Subcutaneous adipose tissue (tissue), 4 donors: ENCODE measurements around the gene ST8SIA6. TPM values are rescaled to one million over a fixed set of nuclear protein-coding genes. Genes with fewer than 3 reads are reported as not detected.

Experiments
- small RNA-seq: library from RNA; depleted of rRNA; stranded (forward); fragments of <200 nt; gene quantifications from one replicate; pipeline ENCODE3, GENCODE V24; 2016
- total RNA-seq, 4 donors: library from RNA; depleted of rRNA; stranded (reverse); fragments of >200 nt; gene quantifications; one replicate each; pipeline ENCODE4 v1.1.0, GENCODE V29; 2016
- TF ChIP-seq, protein P1 (sequence below): fragments of 450-650 bp; IDR thresholded peaks from one replicate; pipeline ENCODE4 v1.5.1; 2016; ENCODE audit warnings: low read depth, mild to moderate bottlenecking, control low read depth, antibody characterized with exemption, moderate library complexity

Gene ST8SIA6
- total RNA-seq, 4 donors from 2014 or later: 0.51 to 3.0 (median 1.3) TPM; not detected in 1

DNA sequence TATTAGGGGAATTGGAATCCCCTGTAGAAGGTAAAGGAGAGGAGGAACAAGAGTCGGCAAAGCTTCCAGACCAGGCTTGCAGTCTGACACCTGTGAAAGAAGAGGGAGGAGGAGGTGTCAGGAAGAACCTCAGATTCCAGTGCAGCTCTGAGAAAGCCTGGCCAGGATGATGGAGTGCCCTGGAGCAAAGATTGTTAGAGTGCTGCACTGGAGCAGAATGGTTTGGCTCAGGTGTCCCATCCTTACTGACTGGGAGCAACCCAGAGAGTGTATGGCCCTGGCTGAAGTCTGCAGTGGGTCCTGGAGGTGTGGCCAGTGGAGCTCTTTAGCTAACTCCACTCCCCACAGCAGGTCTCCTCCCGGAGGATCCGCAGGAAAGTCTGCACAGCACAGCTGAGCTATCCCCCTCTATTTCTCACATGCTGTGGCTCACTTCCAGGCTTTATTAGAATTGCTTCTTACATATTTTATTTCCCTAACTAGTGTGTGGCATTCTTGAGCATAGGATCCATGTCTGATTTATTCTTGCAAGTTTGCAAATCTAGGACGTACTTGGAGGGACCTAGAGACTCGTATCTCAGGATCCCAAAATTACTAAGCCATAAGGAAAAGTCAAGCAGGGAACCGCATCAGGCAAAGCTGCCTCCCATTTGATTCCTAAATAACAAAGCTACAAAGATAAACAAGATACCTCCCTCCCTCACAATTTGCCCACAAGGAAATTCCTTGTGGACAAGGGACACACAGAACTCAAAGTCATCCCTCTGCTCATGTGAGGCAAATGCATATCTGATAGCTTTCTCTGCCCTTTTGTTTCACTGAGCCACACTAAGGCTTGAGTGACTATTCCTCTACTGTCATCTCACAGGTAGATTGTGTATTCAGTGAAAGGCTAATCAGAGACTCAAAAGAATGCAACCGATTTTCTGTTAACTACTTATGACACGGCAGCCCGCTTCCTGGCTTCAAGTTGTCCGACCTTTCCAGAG is 167.5 kb downstream of the ST8SIA6 start:
- TF ChIP-seq, protein P1, sequence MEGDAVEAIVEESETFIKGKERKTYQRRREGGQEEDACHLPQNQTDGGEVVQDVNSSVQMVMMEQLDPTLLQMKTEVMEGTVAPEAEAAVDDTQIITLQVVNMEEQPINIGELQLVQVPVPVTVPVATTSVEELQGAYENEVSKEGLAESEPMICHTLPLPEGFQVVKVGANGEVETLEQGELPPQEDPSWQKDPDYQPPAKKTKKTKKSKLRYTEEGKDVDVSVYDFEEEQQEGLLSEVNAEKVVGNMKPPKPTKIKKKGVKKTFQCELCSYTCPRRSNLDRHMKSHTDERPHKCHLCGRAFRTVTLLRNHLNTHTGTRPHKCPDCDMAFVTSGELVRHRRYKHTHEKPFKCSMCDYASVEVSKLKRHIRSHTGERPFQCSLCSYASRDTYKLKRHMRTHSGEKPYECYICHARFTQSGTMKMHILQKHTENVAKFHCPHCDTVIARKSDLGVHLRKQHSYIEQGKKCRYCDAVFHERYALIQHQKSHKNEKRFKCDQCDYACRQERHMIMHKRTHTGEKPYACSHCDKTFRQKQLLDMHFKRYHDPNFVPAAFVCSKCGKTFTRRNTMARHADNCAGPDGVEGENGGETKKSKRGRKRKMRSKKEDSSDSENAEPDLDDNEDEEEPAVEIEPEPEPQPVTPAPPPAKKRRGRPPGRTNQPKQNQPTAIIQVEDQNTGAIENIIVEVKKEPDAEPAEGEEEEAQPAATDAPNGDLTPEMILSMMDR: no peak

DNA sequence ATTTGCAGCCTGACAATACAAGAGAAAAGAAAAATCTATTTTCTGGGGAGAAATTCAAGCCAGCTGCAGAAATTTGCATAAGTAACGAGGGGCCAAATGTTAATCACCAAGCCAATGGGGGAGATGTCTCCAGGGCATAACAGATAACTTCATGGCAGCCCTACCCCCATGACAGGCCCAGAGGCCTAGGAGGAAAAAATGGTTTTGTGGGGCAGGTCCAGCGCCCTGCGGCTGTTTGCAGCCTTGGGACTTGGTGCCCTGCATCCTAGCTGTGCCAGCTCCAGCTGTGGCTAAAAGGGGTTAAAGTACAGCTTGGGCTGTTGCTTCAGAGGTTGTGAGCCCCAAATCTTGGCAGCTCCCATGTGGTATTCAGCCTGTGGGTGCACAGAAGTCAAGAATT is 172.1 kb downstream of the ST8SIA6 start:
- TF ChIP-seq, protein P1: no peak

DNA sequence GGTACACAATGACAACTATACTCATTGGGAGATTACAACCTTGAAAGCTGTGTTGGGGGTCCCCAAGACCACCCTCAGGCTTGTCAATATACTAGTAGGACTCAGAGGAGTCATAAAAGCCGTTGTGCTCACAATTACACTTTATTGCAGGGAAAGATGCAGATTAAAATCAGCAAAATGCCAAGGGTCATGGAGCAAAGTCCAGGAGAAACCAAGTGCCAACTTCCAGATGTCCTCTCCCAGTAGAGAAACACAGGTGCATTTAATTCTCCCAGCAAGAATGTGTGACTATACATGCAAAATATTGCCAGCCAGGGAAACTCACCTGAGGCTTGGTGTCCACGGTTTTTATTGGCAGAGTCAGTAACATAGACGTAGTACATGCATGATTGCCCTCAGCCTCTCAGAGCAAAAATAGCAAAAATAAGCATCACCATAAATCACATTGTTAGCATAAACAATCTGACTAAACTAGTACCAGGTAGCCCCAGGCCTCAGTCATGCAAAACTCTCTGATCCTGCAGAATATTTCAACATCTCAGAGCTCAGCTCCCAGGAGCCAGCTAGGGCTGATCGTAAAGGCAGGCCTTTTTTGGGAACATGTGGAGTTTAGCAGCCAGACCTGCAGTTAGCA is 175.7 kb downstream of the ST8SIA6 start:
- TF ChIP-seq, protein P1: no peak

DNA sequence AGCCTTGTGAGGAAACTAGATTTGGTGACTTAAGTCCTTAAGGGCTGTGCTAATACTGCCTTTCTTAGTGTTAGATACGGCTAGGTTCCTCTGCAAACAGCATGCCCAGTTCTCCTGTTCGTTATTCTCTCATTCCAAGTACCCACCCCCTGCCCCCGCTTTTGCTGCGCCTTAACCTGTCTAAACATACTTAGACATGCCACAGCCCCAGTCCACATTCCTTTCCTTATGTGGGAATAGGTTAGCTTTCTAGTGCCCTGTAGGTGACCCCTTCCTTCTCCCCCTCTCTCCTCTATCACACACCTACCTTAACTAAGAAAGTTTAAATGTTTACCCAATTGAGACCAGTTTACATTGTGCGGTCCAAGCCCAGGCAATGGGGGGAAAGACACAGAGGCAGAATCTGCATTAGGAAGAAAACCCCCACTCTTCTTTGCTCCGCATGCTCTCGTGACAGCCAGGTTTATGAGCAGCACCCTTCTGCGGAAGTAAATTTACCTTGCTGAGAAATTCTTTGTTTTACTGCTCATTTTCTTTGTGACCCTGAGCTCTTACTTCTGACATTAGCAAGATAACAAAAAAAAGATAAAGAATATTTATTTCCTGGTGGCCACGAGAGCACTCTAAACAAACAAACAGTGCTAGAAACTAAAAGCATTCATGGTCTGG is 177.5 kb downstream of the ST8SIA6 start:
- TF ChIP-seq, protein P1: no peak

DNA sequence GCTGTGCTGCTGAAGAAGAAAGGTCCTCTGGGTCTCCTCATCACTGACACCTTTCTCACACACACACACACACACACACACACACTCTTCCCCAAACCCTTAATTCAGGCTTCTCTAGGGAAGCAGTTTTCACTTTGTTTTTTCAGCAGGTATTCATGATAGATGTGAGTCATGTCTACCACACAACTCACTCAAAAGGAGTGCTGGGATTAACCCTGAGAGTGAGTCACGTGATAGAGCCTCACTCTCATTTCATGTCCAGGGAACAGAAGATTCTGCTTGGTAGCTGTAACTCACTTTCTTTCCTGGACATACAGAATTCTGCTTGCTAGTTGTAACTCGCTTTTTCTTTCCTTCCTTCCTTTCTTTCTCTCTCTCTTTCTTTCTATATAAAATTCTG is 181.0 kb downstream of the ST8SIA6 start:
- TF ChIP-seq, protein P1: no peak

DNA sequence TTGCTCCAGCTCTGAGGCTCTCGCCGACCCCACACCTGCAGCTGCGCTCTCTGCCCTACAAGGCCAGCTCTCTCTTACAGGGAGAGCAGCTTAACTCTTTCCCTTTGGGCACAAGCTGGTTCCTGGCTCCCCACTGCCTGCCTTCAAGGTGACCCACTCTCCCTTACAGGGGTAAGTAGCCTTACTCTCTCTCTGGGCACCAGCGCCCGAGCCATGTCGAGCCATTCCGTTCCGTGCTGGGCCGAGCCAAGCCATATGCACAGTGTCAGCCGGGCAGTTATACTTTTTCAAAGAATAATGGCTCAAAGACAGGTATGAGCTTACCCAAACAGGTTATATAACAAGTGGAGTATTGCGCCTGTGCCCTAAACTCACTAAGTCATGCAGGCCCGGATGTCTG is 181.7 kb downstream of the ST8SIA6 start:
- TF ChIP-seq, protein P1: no peak

Small RNA genes within 50 kb of the gene (small RNA-seq; reads per million reads assigned to genes)
- gene RF00019: 0.49 reads per million

Other genes starting within 250 kb of the ST8SIA6 start
- gene VIM, start 226.4 kb downstream of the ST8SIA6 start, total RNA-seq: 1,000 to 10,000 TPM; 5,225 to 9,147 (median 6,983) TPM
- 10 to 100 TPM; 16.0 to 47.5 (median 28.4) TPM for gene HACD1, start 162.8 kb upstream of the ST8SIA6 start, total RNA-seq
- gene STAM, start 189.6 kb upstream of the ST8SIA6 start, total RNA-seq: 10 to 100 TPM; 14.5 to 28.8 (median 25.6) TPM